ENCODE results near the gene ARG2. TPM values are rescaled to one million over a fixed set of nuclear protein-coding genes. Genes with fewer than 3 reads are reported as not detected.

ARG2 gene
- polyA plus RNA-seq (ENCODE audit: low read depth in 6 of 6), result 1 to 10 TPM in 3 of 6 donors, under 1 TPM in 2, not detected in 1; 0.70 to 1.4 (median 1.1) TPM

DNA sequence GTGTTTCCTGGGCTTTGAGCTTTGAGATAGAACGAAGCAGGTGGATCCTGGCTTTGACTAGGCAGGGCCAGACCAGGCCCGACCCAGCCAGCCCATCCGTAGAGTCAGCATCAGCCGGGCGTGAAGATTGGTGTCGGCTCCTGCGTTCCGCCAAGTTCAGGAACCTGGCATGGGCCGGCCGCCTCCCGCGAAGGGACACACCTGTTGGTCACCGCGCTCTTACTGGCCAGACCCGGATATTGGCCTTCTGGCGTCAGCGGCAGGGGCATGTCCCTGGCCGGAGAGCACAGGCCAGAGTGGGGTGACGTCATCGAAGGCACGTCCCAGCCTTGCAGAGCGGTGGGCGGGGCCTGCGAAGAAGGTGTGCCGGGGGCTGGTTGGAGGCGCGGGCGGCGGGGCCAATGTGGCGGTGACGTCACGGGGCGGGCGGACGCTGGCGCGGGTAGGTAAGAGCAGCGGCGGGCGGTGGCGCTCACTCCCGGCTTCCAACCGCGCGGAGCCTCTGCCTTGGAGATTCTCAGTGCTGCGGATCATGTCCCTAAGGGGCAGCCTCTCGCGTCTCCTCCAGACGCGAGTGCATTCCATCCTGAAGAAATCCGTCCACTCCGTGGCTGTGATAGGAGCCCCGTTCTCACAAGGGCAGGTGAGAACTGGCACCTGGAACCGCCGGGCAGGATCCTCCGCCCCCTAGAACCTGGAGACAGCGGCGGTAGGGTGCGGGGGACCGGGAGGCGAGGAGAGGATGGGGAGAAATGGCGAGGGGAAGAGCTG is at the start of gene ARG2:
Gene ARG2, plus strand, starts transcription at position 475 of the 771 bp plus-strand sequence. Its CDS starts 58 bp downstream, at position 533.
- Mint-ChIP-seq H3K36me3 (no peaks in the 10 kb centered on the region), H3K27ac (peak within 1 kb of the TSS; percentile 95 to 99 (median 98)), H3K27me3 (no peaks in the 10 kb centered on the region), H3K4me1 (peaks cover 20 to 24% (median 21%) of the 10 kb centered on the region in 3 donors), H3K9me3 (no peaks in the 10 kb centered on the region), H3K4me3 (peak within 1 kb of the TSS; percentile 88 to 96 (median 94))
- ATAC-seq (ENCODE audit: low read depth in 2 of 2) (peak; percentile 83 to 86), DNase-seq (peak; percentile 96)

DNA sequence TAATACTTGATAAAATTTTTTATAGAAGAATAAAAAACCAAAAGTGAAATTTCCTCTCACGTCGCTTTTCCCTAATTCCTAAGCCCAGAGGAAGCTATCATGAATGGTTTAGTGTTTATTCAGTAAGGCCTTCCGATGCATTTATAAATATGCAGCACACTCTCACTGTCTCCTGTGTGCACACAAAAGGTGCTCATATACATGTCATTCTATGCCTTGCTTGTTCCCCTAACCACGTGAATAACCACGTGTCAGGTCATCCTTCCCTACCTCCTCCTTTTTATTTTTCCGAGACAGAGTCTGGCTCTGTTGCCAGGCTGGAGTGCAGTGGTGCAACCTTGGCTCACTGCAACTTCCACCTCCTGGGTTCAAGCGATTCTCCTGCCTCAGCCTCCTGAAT is 49.3 kb upstream of the ARG2 start:
- peaks cover 0 to 23% (median 8%) of the 10 kb centered on the region in 3 donors for H3K27me3 Mint-ChIP-seq
- H3K36me3 Mint-ChIP-seq, result no peaks in the 10 kb centered on the region
- H3K4me3 Mint-ChIP-seq, result no peak overlapping the region
- H3K4me1 Mint-ChIP-seq, result peaks cover 0 to 4% (median 0%) of the 10 kb centered on the region in 3 donors
- peak overlapping the region in 1 of 6 donors; percentile 23 for H3K27ac Mint-ChIP-seq
- ATAC-seq (ENCODE audit: low read depth in 2 of 2) (no peak), DNase-seq (no peak)
- no peaks in the 10 kb centered on the region for H3K9me3 Mint-ChIP-seq

DNA sequence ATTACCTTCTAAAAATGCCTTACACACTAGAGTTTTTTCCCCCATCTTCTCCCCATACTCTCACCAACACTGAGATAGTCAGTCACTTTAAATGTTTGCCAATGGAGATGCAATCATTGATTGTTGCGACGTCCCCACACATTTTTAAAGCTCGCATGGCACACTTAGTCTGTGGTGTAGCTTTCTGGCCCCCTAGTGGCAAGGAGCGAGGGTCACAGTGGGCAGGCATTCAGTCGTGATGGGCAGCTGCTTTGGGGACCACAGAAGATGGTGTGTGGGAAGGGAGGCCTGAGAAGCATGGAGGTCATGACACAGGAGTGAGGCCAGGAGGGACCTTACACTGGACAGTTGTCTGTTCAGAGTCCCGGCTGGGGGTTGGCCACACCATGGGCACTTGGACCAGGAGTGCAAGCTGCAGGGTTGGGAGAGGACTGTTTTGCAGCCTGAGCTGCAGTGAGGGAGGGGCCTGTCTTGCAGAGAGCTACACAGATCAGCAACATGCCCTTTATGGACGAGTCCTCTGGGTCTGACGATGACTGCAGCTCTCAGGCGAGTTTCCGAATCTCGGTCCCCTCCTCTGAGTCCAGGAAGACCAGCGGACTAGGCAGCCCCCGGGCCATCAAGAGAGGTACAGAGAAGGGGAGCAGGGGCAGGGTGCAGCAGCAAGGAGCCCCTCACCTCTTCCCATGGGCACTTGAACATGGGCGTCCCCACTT is 48.3 kb upstream of the ARG2 start:
- DNase-seq, result peak; percentile 58
- peak; percentile 87 to 94 for ATAC-seq (ENCODE audit: low read depth in 2 of 2)
- H3K27ac Mint-ChIP-seq, result peak overlapping the region in 1 of 6 donors; percentile 4
- H3K27me3 Mint-ChIP-seq, result peaks cover 0 to 23% (median 8%) of the 10 kb centered on the region in 3 donors
- no peaks in the 10 kb centered on the region for H3K36me3 Mint-ChIP-seq
- no peaks in the 10 kb centered on the region for H3K9me3 Mint-ChIP-seq
- peaks cover 0 to 4% (median 0%) of the 10 kb centered on the region in 3 donors for H3K4me1 Mint-ChIP-seq
- no peak overlapping the region for H3K4me3 Mint-ChIP-seq

DNA sequence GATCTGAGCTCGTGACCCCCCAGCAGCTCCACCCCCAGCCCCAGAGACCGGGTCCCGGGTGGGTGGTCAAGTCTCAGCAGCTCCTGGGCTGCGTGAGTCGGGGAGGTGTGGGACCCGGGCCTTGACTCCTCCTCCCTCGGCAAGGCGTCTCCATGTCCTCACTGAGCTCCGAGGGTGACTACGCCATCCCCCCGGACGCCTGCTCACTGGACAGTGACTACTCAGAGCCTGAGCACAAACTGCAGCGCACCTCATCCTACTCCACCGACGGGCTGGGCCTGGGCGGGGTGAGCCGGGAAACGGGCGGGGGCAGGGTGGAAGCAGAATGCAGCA is 47.8 kb upstream of the ARG2 start:
- Mint-ChIP-seq H3K27ac (no peak overlapping the region), H3K27me3 (peaks cover 0 to 23% (median 8%) of the 10 kb centered on the region in 3 donors)

DNA sequence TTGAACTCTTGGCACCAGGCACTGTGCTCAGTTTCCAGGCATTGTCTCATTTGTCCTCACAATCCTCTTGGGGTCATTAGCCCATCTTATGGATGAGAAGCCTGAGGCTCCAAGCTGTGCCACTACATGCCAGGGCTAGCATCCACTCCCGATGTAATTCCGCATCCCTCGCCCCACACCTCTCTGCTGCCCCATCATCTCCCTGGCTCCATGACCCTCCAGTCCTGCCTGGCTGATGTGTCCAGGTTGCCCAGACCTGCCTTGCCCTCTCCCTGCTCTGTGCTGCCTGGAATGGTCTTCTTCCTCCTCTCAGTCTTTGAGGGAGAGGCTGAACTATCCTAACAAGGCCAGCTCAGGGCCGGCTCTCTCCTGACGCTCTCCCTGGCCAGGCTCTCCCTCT is 47.1 kb upstream of the ARG2 start:
- no peaks in the 10 kb centered on the region for H3K9me3 Mint-ChIP-seq
- H3K27ac Mint-ChIP-seq, result peak overlapping the region in 1 of 6 donors; percentile 75
- DNase-seq, result no peak
- H3K36me3 Mint-ChIP-seq, result no peaks in the 10 kb centered on the region
- no peak for ATAC-seq (ENCODE audit: low read depth in 2 of 2)
- no peak overlapping the region for H3K4me3 Mint-ChIP-seq
- peaks cover 0 to 4% (median 0%) of the 10 kb centered on the region in 3 donors for H3K4me1 Mint-ChIP-seq
- H3K27me3 Mint-ChIP-seq, result peaks cover 0 to 18% (median 8%) of the 10 kb centered on the region in 3 donors

More for the DNA sequence above, 47.8 kb upstream of the ARG2 start:
- ATAC-seq (ENCODE audit: low read depth in 2 of 2), result no peak
- Mint-ChIP-seq H3K4me1 (peaks cover 0 to 4% (median 0%) of the 10 kb centered on the region in 3 donors), H3K4me3 (no peak overlapping the region), H3K36me3 (no peaks in the 10 kb centered on the region), H3K9me3 (no peaks in the 10 kb centered on the region)
- no peak for DNase-seq

DNA sequence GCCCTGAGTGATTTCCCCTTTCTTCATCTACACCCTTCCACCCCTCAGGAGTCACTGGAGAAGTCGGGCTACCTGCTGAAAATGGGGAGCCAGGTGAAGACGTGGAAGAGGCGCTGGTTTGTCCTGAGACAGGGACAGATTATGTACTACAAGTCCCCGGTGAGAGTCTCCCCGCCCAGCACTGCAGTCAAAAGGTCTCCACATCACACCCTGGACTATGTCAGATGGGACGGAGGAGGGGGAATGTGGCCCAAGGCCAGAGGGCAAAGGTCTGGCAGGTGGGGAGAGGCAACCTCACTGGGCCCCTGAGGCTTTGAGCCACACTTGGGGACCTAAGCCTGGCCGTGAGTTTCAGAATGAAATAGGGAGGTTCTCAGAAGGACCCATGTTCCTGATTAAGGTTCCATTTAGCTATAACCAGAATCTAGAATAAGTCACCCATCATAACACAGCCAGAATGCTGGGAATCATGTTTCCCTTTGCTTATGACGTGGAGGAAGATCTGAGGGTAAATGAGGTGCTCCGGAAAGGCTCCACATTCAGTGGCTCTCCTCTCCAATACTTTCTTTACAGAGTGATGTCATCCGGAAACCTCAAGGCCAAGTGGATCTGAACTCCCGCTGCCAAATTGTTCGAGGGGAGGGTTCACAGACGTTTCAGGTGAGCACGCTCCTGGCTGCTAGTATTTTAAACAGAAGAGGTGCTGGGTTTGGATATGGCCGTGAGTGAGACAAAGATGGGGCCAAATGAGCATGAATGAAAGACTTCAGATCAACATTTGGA is 46.3 kb upstream of the ARG2 start:
- Mint-ChIP-seq H3K4me1 (peaks cover 0 to 4% (median 0%) of the 10 kb centered on the region in 3 donors), H3K27ac (no peak overlapping the region), H3K4me3 (no peak overlapping the region)

DNA sequence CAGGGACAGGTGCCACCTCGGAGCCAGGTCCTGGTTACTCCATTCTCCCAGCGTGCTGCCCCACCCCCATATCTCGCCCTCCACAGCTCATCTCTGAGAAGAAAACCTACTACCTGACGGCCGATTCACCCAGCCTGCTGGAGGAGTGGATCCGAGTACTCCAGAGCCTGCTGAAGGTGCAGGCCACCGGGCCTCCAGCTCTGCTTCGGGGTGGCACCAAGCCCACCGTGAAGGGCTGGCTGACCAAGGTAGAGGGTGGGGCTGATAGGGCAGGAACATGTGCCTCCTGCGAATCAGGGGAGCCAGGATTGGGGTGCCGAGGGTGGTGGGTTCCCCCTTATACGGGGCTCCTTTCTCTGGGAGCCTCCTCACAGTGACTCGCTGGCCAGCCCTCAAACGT is 45.6 kb upstream of the ARG2 start:
- Mint-ChIP-seq H3K4me3 (no peak overlapping the region), H3K9me3 (no peaks in the 10 kb centered on the region), H3K27ac (no peak overlapping the region), H3K27me3 (peaks cover 0 to 13% (median 8%) of the 10 kb centered on the region in 3 donors), H3K4me1 (peaks cover 0 to 4% (median 0%) of the 10 kb centered on the region in 3 donors), H3K36me3 (no peaks in the 10 kb centered on the region)
- ATAC-seq (ENCODE audit: low read depth in 2 of 2) (no peak), DNase-seq (no peak)

More for the DNA sequence above, 46.3 kb upstream of the ARG2 start:
- Mint-ChIP-seq H3K27me3 (peaks cover 0 to 13% (median 8%) of the 10 kb centered on the region in 3 donors), H3K9me3 (no peaks in the 10 kb centered on the region), H3K36me3 (no peaks in the 10 kb centered on the region)
- ATAC-seq (ENCODE audit: low read depth in 2 of 2) (no peak), DNase-seq (no peak)

DNA sequence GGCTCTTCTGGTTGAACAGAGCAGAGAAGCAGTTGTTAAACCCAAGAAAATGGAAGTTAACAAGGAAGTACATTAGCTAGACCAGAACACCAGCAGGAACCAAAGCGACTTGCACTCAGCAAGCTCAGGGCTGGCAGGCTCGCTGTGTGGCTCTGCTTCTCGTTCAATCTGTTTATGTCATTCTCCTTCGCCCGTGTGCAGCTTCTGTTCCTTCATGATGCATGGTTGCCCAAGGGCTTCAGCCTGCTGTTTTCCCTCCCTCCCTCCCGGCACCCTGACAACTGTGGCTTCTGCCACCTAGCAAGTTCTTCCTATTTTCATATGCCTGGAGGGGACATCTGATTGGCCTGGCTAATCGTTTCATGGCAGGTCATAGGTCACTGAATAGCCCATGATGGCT is 44.9 kb upstream of the ARG2 start:
- no peaks in the 10 kb centered on the region for H3K36me3 Mint-ChIP-seq
- no peak overlapping the region for H3K27ac Mint-ChIP-seq
- ATAC-seq (ENCODE audit: low read depth in 2 of 2) (no peak), DNase-seq (no peak)
- H3K4me3 Mint-ChIP-seq, result no peak overlapping the region
- H3K4me1 Mint-ChIP-seq, result peaks cover 0 to 4% (median 0%) of the 10 kb centered on the region in 3 donors
- H3K27me3 Mint-ChIP-seq, result peaks cover 0 to 13% (median 8%) of the 10 kb centered on the region in 3 donors
- no peaks in the 10 kb centered on the region for H3K9me3 Mint-ChIP-seq

DNA sequence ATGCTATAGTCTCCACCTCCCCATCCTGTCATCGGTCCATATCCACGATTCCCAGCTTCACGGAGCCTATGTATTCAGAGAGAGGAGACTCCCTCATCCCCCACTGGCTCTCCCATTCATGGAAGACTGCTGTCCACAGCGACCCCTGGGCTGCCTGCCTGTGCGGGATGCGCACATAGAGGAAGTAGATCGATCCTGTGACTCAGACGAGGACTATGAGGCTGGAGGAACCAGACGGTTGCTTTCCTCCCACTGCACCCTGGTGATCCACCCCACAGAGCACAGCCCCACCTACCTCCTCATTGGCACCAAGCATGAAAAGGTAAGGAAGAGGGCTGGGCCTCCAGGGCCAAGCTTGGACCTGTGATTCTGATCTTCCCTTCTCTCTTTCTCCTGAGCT is 44.0 kb upstream of the ARG2 start:
- Mint-ChIP-seq H3K9me3 (no peaks in the 10 kb centered on the region), H3K4me1 (peaks cover 0 to 4% (median 0%) of the 10 kb centered on the region in 3 donors)

DNA sequence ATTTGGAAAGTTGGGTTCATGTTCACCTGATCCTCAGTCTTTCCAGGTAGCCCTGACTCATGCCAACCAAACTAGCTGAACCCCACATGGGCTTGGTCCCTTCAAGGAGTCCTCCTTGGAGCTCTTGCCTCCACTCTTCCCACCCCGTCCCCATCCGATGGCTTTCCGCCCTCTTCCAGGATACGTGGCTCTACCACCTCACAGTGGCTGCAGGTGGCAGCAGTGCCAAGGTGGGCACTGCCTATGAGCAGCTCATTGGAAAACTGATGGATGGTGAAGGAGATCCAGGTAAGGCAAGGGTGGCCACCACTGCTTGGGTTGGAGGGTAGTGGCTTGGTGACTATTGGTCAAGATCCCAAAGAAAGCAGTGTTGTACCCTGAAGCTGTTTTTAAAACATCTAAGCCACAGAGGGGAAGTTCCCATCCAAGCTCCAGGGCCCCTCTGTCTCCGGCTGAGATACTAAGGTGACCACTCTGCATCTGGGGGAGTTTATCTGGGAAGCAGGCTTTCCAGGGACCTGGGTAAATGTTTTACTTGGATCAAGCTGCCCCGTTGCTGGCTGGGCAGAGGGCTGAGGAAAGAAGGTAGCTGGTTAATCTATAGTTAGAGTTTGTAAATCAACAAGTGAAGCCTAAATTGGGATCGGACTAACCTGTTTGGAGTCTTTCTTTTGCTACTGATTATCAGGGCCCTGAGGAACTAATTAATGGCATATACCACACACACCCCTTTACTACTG is 43.3 kb upstream of the ARG2 start:
- H3K4me3 Mint-ChIP-seq, result no peak overlapping the region
- no peaks in the 10 kb centered on the region for H3K36me3 Mint-ChIP-seq
- no peak for ATAC-seq (ENCODE audit: low read depth in 2 of 2)
- no peaks in the 10 kb centered on the region for H3K9me3 Mint-ChIP-seq
- DNase-seq, result no peak
- H3K4me1 Mint-ChIP-seq, result peaks cover 0 to 1% (median 0%) of the 10 kb centered on the region in 3 donors
- H3K27ac Mint-ChIP-seq, result peak overlapping the region in 1 of 6 donors; percentile 29
- H3K27me3 Mint-ChIP-seq, result peaks cover 0 to 9% (median 3%) of the 10 kb centered on the region in 3 donors

More for the DNA sequence above, 44.0 kb upstream of the ARG2 start:
- H3K36me3 Mint-ChIP-seq, result no peaks in the 10 kb centered on the region
- peaks cover 0 to 13% (median 8%) of the 10 kb centered on the region in 3 donors for H3K27me3 Mint-ChIP-seq
- ATAC-seq (ENCODE audit: low read depth in 2 of 2) (no peak), DNase-seq (no peak)
- H3K27ac Mint-ChIP-seq, result no peak overlapping the region
- no peak overlapping the region for H3K4me3 Mint-ChIP-seq

DNA sequence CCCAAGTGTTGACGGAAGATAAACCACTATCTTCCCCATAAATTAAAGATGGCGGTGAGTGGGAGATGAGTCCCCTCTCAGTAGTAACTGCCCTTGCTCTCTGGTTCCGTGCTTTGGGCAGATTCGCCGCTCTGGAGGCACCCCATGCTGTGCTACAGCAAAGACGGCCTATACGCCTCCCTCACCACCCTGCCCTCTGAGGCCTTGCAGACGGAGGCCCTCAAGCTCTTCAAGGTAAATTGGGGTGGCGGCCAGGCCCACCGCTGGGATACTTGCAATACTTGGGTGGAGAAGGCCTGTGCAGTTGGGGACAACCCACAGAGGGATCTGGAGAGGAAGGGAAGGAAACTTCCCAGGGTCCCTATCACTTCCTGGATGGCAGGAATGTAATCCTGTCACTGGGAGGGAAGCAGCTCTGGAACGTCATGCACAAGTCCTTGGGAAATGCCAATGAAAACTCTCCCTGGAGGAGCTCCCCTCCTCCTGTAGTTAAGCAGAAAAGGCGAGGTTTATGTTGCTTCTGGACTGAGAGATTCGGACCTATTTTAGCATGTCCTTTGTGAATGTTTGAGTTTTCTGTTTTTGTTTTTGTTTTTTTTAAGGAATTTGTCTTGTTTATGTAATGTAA is 42.4 kb upstream of the ARG2 start:
- no peaks in the 10 kb centered on the region for H3K36me3 Mint-ChIP-seq

More for the DNA sequence above, 42.4 kb upstream of the ARG2 start:
- Mint-ChIP-seq H3K4me3 (no peak overlapping the region), H3K27ac (peak overlapping the region in 1 of 6 donors; percentile 37), H3K9me3 (no peaks in the 10 kb centered on the region), H3K4me1 (no peaks in the 10 kb centered on the region), H3K27me3 (peaks cover 0 to 6% (median 0%) of the 10 kb centered on the region in 3 donors)
- no peak for DNase-seq
- no peak for ATAC-seq (ENCODE audit: low read depth in 2 of 2)

Measured in naive B cell (primary cell).